K562 (cell line): Measurements from ENCODE around the gene ANKLE1. TPM values are rescaled to one million over a fixed set of nuclear protein-coding genes. Genes with fewer than 3 reads are reported as not detected.

Experiments
- ATAC-seq: fragments of 200-7000 bp; cut with Tn5 transposase; 3 replicates; pipeline ENCODE4 v1.9.1; 2020; ENCODE audit warnings: moderate library complexity
- BruUV-seq: library from RNA; stranded (reverse); fragments of 400-500 nt; replicated peaks from 2 replicates; lab custom pipeline; 2021; lab: Mats Ljungman, UMichigan
- CTCF ChIA-PET: fragments of 300-600 bp; formaldehyde crosslinking; extraction: SDS; loops from one replicate; lab custom pipeline; 2021; ENCODE audit warnings: low intra/inter-chr PET ratio; lab: Yijun Ruan, JAX
- POLR2A ChIA-PET: fragments of 300-600, 350-650 bp; sonication (Branson Sonifier 250); formaldehyde crosslinking; extraction: SDS; loops from one replicate; lab custom pipeline; 2021; ENCODE audit warnings: antibody characterized with exemption, inconsistent platforms; lab: Yijun Ruan, JAX
- DNase-seq, 4 experiments: peaks; one replicate each; pipeline versions ENCODE4 v3.0.0 to v3.0.0-alpha.2; 2011 to 2018; ENCODE audit warnings: low spot score in 3 of 4, mixed read lengths in 3 of 4; ENCODE audit errors: extremely low read depth in 1 of 4
- FAIRE-seq: peaks from 2 replicates; lab custom pipeline; 2011; peaks lifted over from hg19 to GRCh38; lab: Jason Lieb, UNC
- H2AFZ ChIP-seq: 2 replicates; pipeline ENCODE4 v1.6.0; 2011; ENCODE audit warnings: low read depth, low read length, control low read depth, inconsistent platforms
- H3K27ac ChIP-seq: fragments of 200-600 bp; 3 replicates; pipeline ENCODE4 v1.8.0; 2011; ENCODE audit warnings: low read depth, mild to moderate bottlenecking, control low read depth, inconsistent platforms, low read length, moderate library complexity, mixed read lengths; ENCODE audit errors: extremely low read depth
- H3K27me3 ChIP-seq, 2 experiments: fragments of 300-600 bp in 1 of 2; 2 replicates in 1 of 2; 3 replicates in 1 of 2; pipeline versions ENCODE4 v1.6.0 to v1.8.0; 2011; ENCODE audit warnings: inconsistent platforms in 2 of 2, low read length in 2 of 2, mild to moderate bottlenecking in 1 of 2, mixed read lengths in 1 of 2, moderate library complexity in 1 of 2; ENCODE audit not compliant: control insufficient read depth in 2 of 2, insufficient read depth in 2 of 2
- H3K36me3 ChIP-seq: fragments of 300-600 bp; 3 replicates; pipeline ENCODE4 v1.8.0; 2011; ENCODE audit warnings: mild to moderate bottlenecking, low read length, inconsistent platforms; ENCODE audit not compliant: control insufficient read depth, insufficient read depth
- H3K4me1 ChIP-seq, 2 experiments: fragments of 200-600 bp in 1 of 2; replicated peaks in 1 of 2; 2 replicates in 1 of 2; 3 replicates in 1 of 2; pipeline versions ENCODE4 v1.5.1 to v1.8.0; 2011; ENCODE audit warnings: inconsistent platforms in 2 of 2, low read length in 2 of 2, mild to moderate bottlenecking in 1 of 2, mixed read lengths in 1 of 2, moderate library complexity in 1 of 2; ENCODE audit not compliant: control insufficient read depth in 2 of 2, insufficient read depth in 2 of 2
- H3K4me2 ChIP-seq: 2 replicates; pipeline ENCODE4 v1.6.1; 2011; ENCODE audit warnings: low read length, control low read depth, inconsistent platforms, mixed read lengths; ENCODE audit not compliant: insufficient read depth
- H3K4me3 ChIP-seq: fragments of 200-600 bp; sonication (generic), shearing (Covaris generic); 2 replicates; pipeline ENCODE4 v1.5.1; 2016; ENCODE audit warnings: control low read depth, inconsistent platforms
- H3K79me2 ChIP-seq: fragments of 200-600 bp; 3 replicates; pipeline ENCODE4 v1.8.0; 2011; ENCODE audit warnings: low read length, inconsistent platforms; ENCODE audit not compliant: control insufficient read depth, insufficient read depth
- H3K9ac ChIP-seq, 2 experiments: 2 replicates each; pipeline versions ENCODE4 v1.6.0 to v1.6.1; 2011; ENCODE audit warnings: low read depth in 2 of 2, low read length in 2 of 2, control low read depth in 1 of 2, inconsistent platforms in 1 of 2, mild to moderate bottlenecking in 1 of 2, mixed read lengths in 1 of 2; ENCODE audit not compliant: insufficient read depth in 1 of 2
- H3K9me1 ChIP-seq: one replicate; pipeline ENCODE4 v1.6.0; 2011; ENCODE audit warnings: inconsistent platforms, mild to moderate bottlenecking, low read length, moderate library complexity; ENCODE audit not compliant: control insufficient read depth, insufficient read depth
- H3K9me3 ChIP-seq: replicated peaks from 2 replicates; pipeline ENCODE4 v1.5.1; 2011; ENCODE audit warnings: low read depth, low read length, inconsistent platforms; ENCODE audit not compliant: control insufficient read depth, insufficient read depth
- H4K20me1 ChIP-seq: replicated peaks from 2 replicates; pipeline ENCODE4 v1.6.1; 2011; ENCODE audit warnings: low read length, inconsistent platforms, mixed read lengths; ENCODE audit not compliant: control insufficient read depth, insufficient read depth
- CHAMP1 ChIP-seq: fragments of 450-650 bp; IDR thresholded peaks from 2 replicates; pipeline ENCODE4 v1.6.1; 2016; ENCODE audit warnings: mild to moderate bottlenecking
- ZNF512 ChIP-seq: IDR thresholded peaks from 2 replicates; pipeline ENCODE4 v1.6.1; 2016; ENCODE audit warnings: missing genetic modification characterization, missing compliant biosample characterization
- WGBS: fragments of 100-300 bp; shearing (Covaris generic); methylation state at CpG from one replicate; pipeline ENCODE4 v1.1.6; 2016; ENCODE audit warnings: low coverage, mixed read lengths; ENCODE audit not compliant: insufficient coverage; ENCODE audit errors: missing lambda C conversion rate; 5-methylcytosine and 5-hydroxymethylcytosine counted together
- in situ Hi-C: fragments of 300-500 bp; cut with MboI; formaldehyde crosslinking; loops from 4 replicates; pipeline ENCODE4 v1.15.0; 2018; ENCODE audit warnings: inconsistent platforms, mixed read lengths
- intact Hi-C: fragments of 100-400 bp; cut with micrococcal nuclease; formaldehyde crosslinking; loops from 2 replicates; pipeline ENCODE4 v1.14.2; 2022
- polyA plus RNA-seq, 8 experiments: library from polyadenylated mRNA; depleted of rRNA in 4 of 8; stranded (reverse) in 5 of 8; unstranded in 3 of 8; fragments of >200 nt; fragmentation: Nextera tagmentation in 2 of 8; fragmentation: Illumina TruSeq in 1 of 8; extraction: Ambion mirVana in 2 of 8; extraction: Trizol in 1 of 8; gene quantifications; 2 replicates each; pipeline versions ENCODE4 v1.2.1 to v1.2.3, GENCODE V29; 2011 to 2014; ENCODE audit warnings: inconsistent platforms in 1 of 8, missing spikeins in 1 of 8
- total RNA-seq, 7 experiments: library from RNA; depleted of rRNA in 6 of 7; stranded (reverse); fragments of >200 nt in 6 of 7; fragmentation: Illumina TruSeq in 2 of 7; extraction: Trizol in 2 of 7; gene quantifications; 2 replicates each; pipeline versions ENCODE4 v1.2.1 to v1.2.3, GENCODE V29; 2011 to 2021; ENCODE audit warnings: low replicate concordance in 1 of 7

ANKLE1 gene
- total and polyA plus RNA-seq, 9 of the 15 experiments (the other 6 are each of a cell fraction or from before 2014, with no cell fraction given), result 0.63 to 9.2 (median 2.9) TPM

GRCh38 chr19:17266026-17266425, 15.7 kb upstream of the ANKLE1 start:
- H3K27me3 ChIP-seq, result no peaks in the 10 kb centered on the region
- no peak overlapping the region for H3K27ac ChIP-seq
- ChIA-PET CTCF (no interaction called here), POLR2A (interaction anchor here (0.9 to 2.7 kb wide), 7 partner anchors 8 to 39 kb away, joined by 3 to 12 read pairs (median 5); partner anchors contain the start of gene ANKLE1)
- peaks cover 16% of the 10 kb centered on the region; the same call in 2 of the 3 replicates for H3K36me3 ChIP-seq
- no peak overlapping the region; a peak in 1 of 4 replicates for H3K9ac ChIP-seq
- H3K9me3 ChIP-seq, result no peaks in the 10 kb centered on the region
- H2AFZ ChIP-seq, result peak overlapping the region; percentile 73
- H4K20me1 ChIP-seq, result no peaks in the 10 kb centered on the region
- H3K4me3 ChIP-seq, result no peak overlapping the region
- peaks cover 3 to 23% of the 10 kb centered on the region in 2 experiments; a peak in 3 of 5 replicates for H3K4me1 ChIP-seq
- no TSS peak for BruUV-seq
- FAIRE-seq (no peak), DNase-seq (no peak), ATAC-seq (no peak)
- WGBS, result 69% methylated on average over 7 of the region's 7 CpGs
- H3K79me2 ChIP-seq, result peaks cover 19% of the 10 kb centered on the region
- no peaks in the 10 kb centered on the region for H3K9me1 ChIP-seq
- intact Hi-C loops, result loop anchor here (5.0 kb wide), 1 partner anchor 39 kb away; the partner anchor contains the start of gene OCEL1
- in situ Hi-C loops, result no loop called here
- no peak overlapping the region for H3K4me2 ChIP-seq
- TF ChIP-seq ZNF512 (tag) (0 out of 2 replicates have a peak, but pooled peaks have one; percentile 13), CHAMP1 (no peak)
